Renal pelvis (tissue), 4 donors: ENCODE results near the gene SDSL. TPM values are rescaled to one million over a fixed set of nuclear protein-coding genes. Genes with fewer than 3 reads are reported as not detected.
A peak's percentile ranks its signal among the peaks of the same experiment; 100 is the strongest.

Experiments used
- DNase-seq: peaks from one replicate; pipeline ENCODE4 v3.0.0-alpha.2; 2013
- polyA plus RNA-seq, 3 donors: library from polyadenylated mRNA; unstranded; fragments of 120-200 nt; gene quantifications; one replicate each; pipeline ENCODE4 v1.2.1, GENCODE V29; 2013; ENCODE audit not compliant: insufficient read length in 3 of 3

SDSL gene
- polyA plus RNA-seq, 3 donors: 15.4 to 18.2 (median 16.2) TPM

GRCh38 chr12:113414519-113415038 is 7.6 kb upstream of the SDSL start:
- DNase-seq: no peak

DNA sequence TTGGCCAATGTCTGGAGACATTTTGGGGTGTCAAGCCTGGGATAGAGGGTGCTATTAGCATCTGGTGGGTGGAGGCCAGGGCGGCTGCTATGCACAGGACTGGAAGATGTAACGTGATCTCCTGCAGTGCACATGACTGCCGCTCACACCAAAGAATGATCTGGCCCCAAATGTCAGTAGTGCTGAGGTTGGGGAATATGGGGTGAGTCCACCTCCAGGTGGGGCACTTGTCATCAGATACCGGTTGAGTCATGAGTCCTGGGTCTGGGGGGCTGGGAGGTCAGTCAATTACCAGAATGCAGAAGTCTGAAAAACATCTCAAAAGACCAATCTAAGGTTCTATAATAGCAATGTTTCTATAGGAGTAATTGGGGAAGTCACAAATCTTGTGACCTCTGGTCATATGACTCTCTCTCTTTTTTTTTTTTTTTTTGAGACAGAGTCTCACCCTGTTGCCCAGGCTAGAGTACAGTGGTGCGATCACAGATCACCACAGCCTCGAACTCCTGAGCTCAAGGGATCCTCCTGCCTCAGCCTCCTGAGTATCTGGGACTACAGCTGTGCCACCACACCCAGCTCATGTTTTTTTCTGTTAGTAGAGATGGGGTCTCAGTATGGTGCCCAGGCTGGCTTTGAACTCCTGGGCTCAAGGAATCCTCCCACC is 6.0 kb upstream of the SDSL start:
- no peak for DNase-seq

GRCh38 chr12:113418213-113418879 is 3.8 kb upstream of the SDSL start:
- no peak for DNase-seq

- DNase-seq: no peak
Measured at GRCh38 chr12:113420996-113421595, 1.1 kb upstream of the SDSL start.

- no peak for DNase-seq
Measured at GRCh38 chr12:113422886-113423669, 898 bp downstream of the SDSL start.

DNA sequence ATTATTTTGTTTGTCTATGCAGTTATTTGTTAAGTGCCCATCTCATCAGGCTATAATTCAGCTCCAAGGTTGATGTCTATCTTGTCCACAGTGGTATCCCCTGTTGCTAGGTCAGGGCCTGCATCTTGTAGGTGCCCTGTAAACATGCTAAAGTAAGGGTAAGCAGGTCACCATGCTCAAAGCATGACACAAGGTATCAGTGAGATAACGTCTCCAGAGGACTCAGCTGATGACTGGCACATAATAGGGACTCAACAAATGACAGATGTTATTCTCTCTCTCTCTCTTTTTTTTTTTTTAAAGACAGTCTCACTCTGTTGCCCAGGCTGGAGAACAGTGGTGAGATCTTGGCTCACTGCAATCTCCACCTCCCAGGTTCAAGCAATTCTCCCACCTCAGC is 2.3 kb downstream of the SDSL start:
- DNase-seq: no peak

GRCh38 chr12:113424915-113425823 is 3.0 kb downstream of the SDSL start:
- no peak for DNase-seq

GRCh38 chr12:113425960-113426453 is 3.8 kb downstream of the SDSL start:
- no peak for DNase-seq

GRCh38 chr12:113427882-113428281 is 5.7 kb downstream of the SDSL start:
- DNase-seq: no peak

DNA sequence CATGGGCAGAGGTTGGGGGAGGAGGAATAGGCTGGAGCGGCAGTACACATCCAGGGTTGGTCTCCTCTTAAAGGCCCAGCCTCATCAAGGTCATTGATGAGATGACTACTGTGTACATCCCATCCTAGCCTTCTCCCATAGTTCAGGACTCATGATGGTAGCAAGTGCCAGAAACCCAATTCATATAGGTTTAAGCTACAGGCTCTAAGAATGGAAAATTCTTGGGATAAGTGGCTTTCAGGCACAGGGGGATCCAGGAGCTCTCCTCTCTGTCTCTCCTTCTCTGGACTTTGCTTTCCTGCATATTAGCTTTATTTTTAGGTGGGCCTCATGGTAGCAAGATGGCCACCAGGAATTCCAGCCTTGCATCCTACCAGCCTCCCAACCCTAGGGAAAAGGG is 6.3 kb downstream of the SDSL start:
- no peak for DNase-seq

GRCh38 chr12:113432986-113433385 is 10.8 kb downstream of the SDSL start:
- DNase-seq: no peak

DNA sequence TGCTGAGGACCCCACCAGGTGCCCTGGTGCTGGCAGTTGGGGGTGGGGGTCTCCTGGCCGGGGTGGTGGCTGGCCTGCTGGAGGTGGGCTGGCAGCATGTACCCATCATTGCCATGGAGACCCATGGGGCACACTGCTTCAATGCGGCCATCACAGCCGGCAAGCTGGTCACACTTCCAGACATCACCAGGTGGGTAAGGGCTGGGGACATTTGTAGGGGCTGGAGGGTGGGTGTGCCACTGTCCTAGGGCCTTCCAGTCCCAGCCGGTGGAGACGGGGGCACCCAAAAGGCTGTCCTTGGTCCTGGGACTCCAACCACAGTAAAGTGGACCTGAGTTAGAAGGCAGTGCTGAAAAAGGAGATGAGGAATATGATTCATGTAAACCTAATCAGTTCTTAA is 13.2 kb downstream of the SDSL start:
- DNase-seq: no peak

GRCh38 chr12:113436586-113436985 is 14.4 kb downstream of the SDSL start:
- no peak for DNase-seq

GRCh38 chr12:113436993-113437728 is 15.0 kb downstream of the SDSL start:
- no peak for DNase-seq

GRCh38 chr12:113437729-113438100 is 15.5 kb downstream of the SDSL start:
- no peak for DNase-seq

DNA sequence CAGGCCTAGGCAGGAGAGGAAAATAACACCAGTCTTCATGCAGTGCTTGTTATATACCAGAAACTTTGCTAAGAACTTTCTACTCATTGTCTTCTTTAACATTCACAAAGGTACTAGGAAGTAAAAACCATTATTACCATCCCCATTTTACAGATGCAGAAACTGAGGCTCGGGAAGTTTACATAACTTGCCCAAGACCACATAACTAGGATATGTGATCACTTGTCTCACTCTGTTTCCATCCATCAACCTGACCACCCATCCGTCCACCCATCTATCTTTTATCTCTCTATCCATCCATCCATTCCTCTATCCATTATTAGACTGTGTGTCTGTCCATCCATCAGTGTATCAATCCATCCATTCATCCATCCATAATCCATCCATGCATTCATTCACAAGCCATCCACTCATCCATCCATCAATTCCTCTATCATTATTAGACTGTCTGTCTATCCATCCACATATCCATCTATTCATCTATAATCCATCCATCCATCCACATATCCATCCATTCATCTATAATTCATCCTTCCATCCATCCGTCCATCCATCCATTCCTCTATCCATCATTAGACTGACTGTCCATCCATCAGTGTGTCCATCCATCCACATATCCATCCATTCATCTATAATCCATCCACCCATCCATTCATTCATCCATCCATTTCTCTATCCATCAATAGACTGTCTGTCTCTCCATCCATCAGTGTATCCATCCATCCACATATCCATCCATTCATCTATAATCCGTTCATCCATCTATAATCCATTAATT is 16.5 kb downstream of the SDSL start:
- no peak for DNase-seq

DNA sequence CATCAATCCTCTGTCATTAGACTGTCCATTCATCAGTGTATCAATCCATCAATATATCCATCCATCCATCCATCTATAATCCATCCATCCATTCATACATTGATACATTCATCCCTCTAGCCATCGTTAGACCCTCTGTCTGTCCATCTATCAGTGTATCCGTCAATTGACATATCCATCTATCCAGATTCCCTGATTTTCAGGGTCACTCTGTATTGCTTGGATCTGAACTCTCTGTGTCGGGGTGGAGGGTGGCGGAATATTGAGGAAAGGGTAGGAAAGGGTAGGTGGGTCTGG is 17.1 kb downstream of the SDSL start:
- DNase-seq: no peak

DNA sequence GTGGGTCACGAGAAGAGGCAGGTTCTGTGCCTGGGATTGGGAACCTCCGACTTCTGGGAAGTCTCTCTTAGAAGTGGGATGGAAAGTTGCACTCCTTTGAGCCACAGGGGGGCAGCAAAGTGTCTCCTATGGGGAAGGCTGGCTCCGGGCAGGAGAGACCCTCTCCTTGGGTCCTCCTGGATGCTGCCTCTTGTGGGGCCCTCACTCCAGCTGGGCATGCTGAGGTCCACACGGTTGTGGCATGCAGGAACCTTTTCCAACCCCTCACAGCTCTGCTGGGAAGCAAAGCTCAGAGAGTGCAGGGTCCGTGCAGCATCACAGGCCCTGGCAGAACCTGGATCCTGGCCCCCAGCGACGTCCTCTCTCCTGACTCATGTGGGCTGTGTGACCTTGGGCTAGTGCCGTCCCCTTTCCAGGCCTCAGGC is 17.4 kb downstream of the SDSL start:
- peak; percentile 55 for DNase-seq

DNA sequence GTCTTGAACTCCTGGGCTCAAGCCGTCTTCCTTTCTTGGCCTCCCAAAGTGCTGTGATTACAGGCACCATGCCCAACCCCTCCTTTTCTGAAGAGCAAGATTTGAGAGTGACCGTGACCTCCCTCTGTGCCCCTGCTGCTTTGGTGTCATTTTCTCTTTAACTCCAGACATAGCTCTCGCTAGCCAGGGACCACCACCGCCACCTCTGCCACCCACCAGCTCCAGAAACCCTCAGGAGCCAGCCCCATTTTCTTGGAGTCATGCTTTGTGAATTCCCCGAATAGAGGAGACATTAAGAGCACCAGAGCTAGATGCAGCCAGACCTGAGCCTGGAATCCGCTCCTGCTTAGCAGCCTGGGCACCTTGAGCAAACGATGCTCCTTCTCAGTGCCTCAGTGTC is 18.2 kb downstream of the SDSL start:
- DNase-seq: no peak
